Mononuclear cell (primary cell): ENCODE measurements around the gene AKR1B15. TPM values are rescaled to one million over a fixed set of nuclear protein-coding genes. Genes with fewer than 3 reads are reported as not detected.
"Not testable (repeated sequence)": the region's sequence is repeated elsewhere in the genome, so short reads cannot be mapped to it uniquely, and the experiment has no call there.

Experiments used
- H3K27me3 ChIP-seq: 2 replicates; pipeline ENCODE4 v1.6.0; 2011; ENCODE audit warnings: low read length, control low read depth; ENCODE audit not compliant: insufficient read depth
- H3K4me1 ChIP-seq: 2 replicates; pipeline ENCODE4 v1.5.1; 2011; ENCODE audit warnings: mild to moderate bottlenecking, low read length, control low read depth; ENCODE audit not compliant: insufficient read depth
- H3K4me3 ChIP-seq: 2 replicates; pipeline ENCODE4 v1.5.1; 2011; ENCODE audit warnings: mild to moderate bottlenecking, low read length, moderate library complexity
- H3K9me3 ChIP-seq: 2 replicates; pipeline ENCODE4 v1.5.1; 2011; ENCODE audit warnings: low read depth, mild to moderate bottlenecking, control low read depth, low read length
- total RNA-seq: library from RNA; depleted of rRNA; stranded (reverse); fragments of >200 nt; gene quantifications from one replicate; pipeline ENCODE4 v1.2.3, GENCODE V29; 2012

AKR1B15 gene
- total RNA-seq, 1 donor = not detected

- not testable (repeated sequence) for H3K9me3 ChIP-seq, H3K27me3 ChIP-seq, H3K4me1 ChIP-seq, H3K4me3 ChIP-seq
Observed at GRCh38 chr7:134525449-134525848, 23.5 kb upstream of the AKR1B15 start.

- H3K9me3 ChIP-seq, H3K27me3 ChIP-seq, H3K4me1 ChIP-seq, H3K4me3 ChIP-seq: not testable (repeated sequence)
Observed at GRCh38 chr7:134526552-134527248, 22.2 kb upstream of the AKR1B15 start.

GRCh38 chr7:134527979-134528371, 20.9 kb upstream of the AKR1B15 start:
- H3K9me3 ChIP-seq = no peaks in the 10 kb centered on the region
- H3K4me1 ChIP-seq = no peaks in the 10 kb centered on the region
- H3K4me3 ChIP-seq = no peak overlapping the region
- H3K27me3 ChIP-seq = no peaks in the 10 kb centered on the region

GRCh38 chr7:134528749-134529148, 20.2 kb upstream of the AKR1B15 start:
- H3K4me3 ChIP-seq = no peak overlapping the region
- no peaks in the 10 kb centered on the region for H3K4me1 ChIP-seq
- H3K9me3 ChIP-seq = no peaks in the 10 kb centered on the region
- no peaks in the 10 kb centered on the region for H3K27me3 ChIP-seq

- Histone ChIP-seq H3K9me3 (no peaks in the 10 kb centered on the region), H3K4me3 (no peak overlapping the region), H3K4me1 (no peaks in the 10 kb centered on the region), H3K27me3 (no peaks in the 10 kb centered on the region)
Observed at GRCh38 chr7:134530460-134530859, 18.4 kb upstream of the AKR1B15 start.

- Histone ChIP-seq H3K4me3 (no peak overlapping the region), H3K27me3 (no peaks in the 10 kb centered on the region), H3K4me1 (no peaks in the 10 kb centered on the region), H3K9me3 (no peaks in the 10 kb centered on the region)
Observed at GRCh38 chr7:134532180-134532953, 16.5 kb upstream of the AKR1B15 start.

GRCh38 chr7:134532954-134533218, 16.0 kb upstream of the AKR1B15 start:
- Histone ChIP-seq H3K9me3 (no peaks in the 10 kb centered on the region), H3K4me1 (no peaks in the 10 kb centered on the region), H3K4me3 (no peak overlapping the region), H3K27me3 (no peaks in the 10 kb centered on the region)

- no peaks in the 10 kb centered on the region for H3K27me3 ChIP-seq
- H3K4me3 ChIP-seq = no peak overlapping the region
- no peaks in the 10 kb centered on the region for H3K9me3 ChIP-seq
- no peaks in the 10 kb centered on the region for H3K4me1 ChIP-seq
Observed at GRCh38 chr7:134533288-134533771, 15.6 kb upstream of the AKR1B15 start.

GRCh38 chr7:134534633-134535032, 14.3 kb upstream of the AKR1B15 start:
- Histone ChIP-seq H3K4me3 (no peak overlapping the region), H3K4me1 (no peaks in the 10 kb centered on the region), H3K27me3 (no peaks in the 10 kb centered on the region), H3K9me3 (no peaks in the 10 kb centered on the region)

GRCh38 chr7:134535272-134535918, 13.5 kb upstream of the AKR1B15 start:
- no peak overlapping the region for H3K4me3 ChIP-seq
- no peaks in the 10 kb centered on the region for H3K27me3 ChIP-seq
- H3K4me1 ChIP-seq = no peaks in the 10 kb centered on the region
- no peaks in the 10 kb centered on the region for H3K9me3 ChIP-seq

- H3K9me3 ChIP-seq = no peaks in the 10 kb centered on the region
- no peaks in the 10 kb centered on the region for H3K27me3 ChIP-seq
- no peaks in the 10 kb centered on the region for H3K4me1 ChIP-seq
- no peak overlapping the region for H3K4me3 ChIP-seq
Observed at GRCh38 chr7:134535919-134536299, 13.0 kb upstream of the AKR1B15 start.

- H3K4me3 ChIP-seq, H3K27me3 ChIP-seq, H3K4me1 ChIP-seq, H3K9me3 ChIP-seq: not testable (repeated sequence)
Observed at GRCh38 chr7:134536558-134536957, 12.4 kb upstream of the AKR1B15 start.

- H3K27me3 ChIP-seq, H3K4me3 ChIP-seq, H3K4me1 ChIP-seq, H3K9me3 ChIP-seq: not testable (repeated sequence)
Observed at GRCh38 chr7:134537273-134537781, 11.6 kb upstream of the AKR1B15 start.

GRCh38 chr7:134539380-134540004, 9.4 kb upstream of the AKR1B15 start:
- Histone ChIP-seq H3K9me3 (no peaks in the 10 kb centered on the region), H3K4me3 (no peak overlapping the region), H3K27me3 (no peaks in the 10 kb centered on the region), H3K4me1 (no peaks in the 10 kb centered on the region)

GRCh38 chr7:134541501-134542194, 7.3 kb upstream of the AKR1B15 start:
- H3K4me1 ChIP-seq, H3K4me3 ChIP-seq, H3K9me3 ChIP-seq, H3K27me3 ChIP-seq: not testable (repeated sequence)
